Measurements from ENCODE around the gene ARID1A. TPM values are rescaled to one million over a fixed set of nuclear protein-coding genes. Genes with fewer than 3 reads are reported as not detected.
A peak's percentile ranks its signal among the peaks of the same experiment; 100 is the strongest.
"Not testable (repeated sequence)": the region's sequence is repeated elsewhere in the genome, so short reads cannot be mapped to it uniquely, and the experiment has no call there.

Gene ARID1A
- total and polyA plus RNA-seq, 8 donors, result 14.8 to 39.9 (median 25.5) TPM

- H3K9me3 ChIP-seq, result no peaks in the 10 kb centered on the region
- H3K4me3 ChIP-seq, result no peak overlapping the region
- DNase-seq (no peak), ATAC-seq (no peak), FAIRE-seq (no peak)
- no peaks in the 10 kb centered on the region for H3K27me3 ChIP-seq
- H3K27ac ChIP-seq, result no peak overlapping the region
- H3K36me3 ChIP-seq, result no peaks in the 10 kb centered on the region
- intact Hi-C loops (cut with DNase I), result loop anchor here in 1 of 3 donors (10.0 kb wide), 1 partner anchor 71 kb away; no protein-coding TSS in a partner anchor
- no peak for TF ChIP-seq CTCF (IDR thresholded peaks at IDR 0.05)
- peaks cover 47 to 87% (median 75%) of the 10 kb centered on the region in 3 donors for H3K4me1 ChIP-seq
Measured at GRCh38 chr1:26703478-26703877, 7.7 kb downstream of the ARID1A start.

GRCh38 chr1:26704629-26705028 is 8.8 kb downstream of the ARID1A start:
- FAIRE-seq (no peak), ATAC-seq (no peak), DNase-seq (no peak)
- no peak for TF ChIP-seq CTCF (IDR thresholded peaks at IDR 0.05)
- Histone ChIP-seq H3K36me3 (no peaks in the 10 kb centered on the region), H3K9me3 (no peaks in the 10 kb centered on the region), H3K4me3 (no peak overlapping the region), H3K4me1 (peaks cover 41 to 77% (median 63%) of the 10 kb centered on the region in 3 donors), H3K27me3 (no peaks in the 10 kb centered on the region), H3K27ac (no peak overlapping the region)
- intact Hi-C loops (cut with DNase I), result loop anchor here in 1 of 3 donors (10.0 kb wide), 1 partner anchor 70 kb away; no protein-coding TSS in a partner anchor
- 94 to 96% methylated on average over 5 of the region's 5 CpGs for WGBS, 2 donors

GRCh38 chr1:26705227-26705626 is 9.4 kb downstream of the ARID1A start:
- Histone ChIP-seq H3K4me1 (peaks cover 35 to 71% (median 57%) of the 10 kb centered on the region in 3 donors), H3K27ac (peak overlapping the region in 2 of 4 donors; percentile 68 to 77)
- intact Hi-C loops (cut with DNase I), result loop anchor here in 1 of 3 donors (10.0 kb wide), 1 partner anchor 70 kb away; no protein-coding TSS in a partner anchor
- H3K9me3 ChIP-seq, ATAC-seq, H3K4me3 ChIP-seq, H3K36me3 ChIP-seq, DNase-seq, FAIRE-seq, H3K27me3 ChIP-seq: not testable (repeated sequence)
- WGBS, 2 donors, result 79 to 83% methylated on average over 4 of the region's 4 CpGs

GRCh38 chr1:26705788-26706311 is 10.0 kb downstream of the ARID1A start:
- no peaks in the 10 kb centered on the region for H3K27me3 ChIP-seq
- no peak for FAIRE-seq
- peak overlapping the region; percentile 19 to 77 (median 60) for H3K27ac ChIP-seq
- no peak for TF ChIP-seq CTCF (IDR thresholded peaks at IDR 0.05)
- H3K36me3 ChIP-seq, result no peaks in the 10 kb centered on the region
- 63 to 70% methylated on average over 1 of the region's 1 CpG for WGBS, 2 donors
- peak; percentile 62 to 80 (median 72) for ATAC-seq
- H3K9me3 ChIP-seq, result no peaks in the 10 kb centered on the region
- intact Hi-C loops (cut with DNase I), result loop anchor here in 1 of 3 donors (10.0 kb wide), 1 partner anchor 69 kb away; no protein-coding TSS in a partner anchor
- H3K4me1 ChIP-seq, result peaks cover 29 to 65% (median 53%) of the 10 kb centered on the region in 3 donors
- DNase-seq, result no peak
- no peak overlapping the region for H3K4me3 ChIP-seq

GRCh38 chr1:26706315-26706714 is 10.5 kb downstream of the ARID1A start:
- H3K27me3 ChIP-seq, result no peaks in the 10 kb centered on the region
- FAIRE-seq (no peak), DNase-seq (no peak), ATAC-seq (peak; percentile 59 to 72 (median 66))
- WGBS, 2 donors, result 1 to 2% methylated on average over 5 of the region's 5 CpGs
- no peak for TF ChIP-seq CTCF (IDR thresholded peaks at IDR 0.05)
- H3K4me3 ChIP-seq, result no peak overlapping the region
- no peaks in the 10 kb centered on the region for H3K36me3 ChIP-seq
- no peaks in the 10 kb centered on the region for H3K9me3 ChIP-seq
- intact Hi-C loops (cut with DNase I), result loop anchor here in 1 of 3 donors (10.0 kb wide), 1 partner anchor 68 kb away; no protein-coding TSS in a partner anchor
- H3K4me1 ChIP-seq, result peaks cover 24 to 60% (median 49%) of the 10 kb centered on the region in 3 donors
- H3K27ac ChIP-seq, result peak overlapping the region; percentile 19 to 77 (median 60)

Data from pancreas (tissue), 10 donors.